ENCODE measurements around the gene ZKSCAN1.

Gene ZKSCAN1

GRCh38 chr7:100077205-100077604, 61.8 kb downstream of the ZKSCAN1 start:
- DNase-seq (ENCODE audit: low read depth in 2 of 2, low spot score in 1 of 2): no peak

DNA sequence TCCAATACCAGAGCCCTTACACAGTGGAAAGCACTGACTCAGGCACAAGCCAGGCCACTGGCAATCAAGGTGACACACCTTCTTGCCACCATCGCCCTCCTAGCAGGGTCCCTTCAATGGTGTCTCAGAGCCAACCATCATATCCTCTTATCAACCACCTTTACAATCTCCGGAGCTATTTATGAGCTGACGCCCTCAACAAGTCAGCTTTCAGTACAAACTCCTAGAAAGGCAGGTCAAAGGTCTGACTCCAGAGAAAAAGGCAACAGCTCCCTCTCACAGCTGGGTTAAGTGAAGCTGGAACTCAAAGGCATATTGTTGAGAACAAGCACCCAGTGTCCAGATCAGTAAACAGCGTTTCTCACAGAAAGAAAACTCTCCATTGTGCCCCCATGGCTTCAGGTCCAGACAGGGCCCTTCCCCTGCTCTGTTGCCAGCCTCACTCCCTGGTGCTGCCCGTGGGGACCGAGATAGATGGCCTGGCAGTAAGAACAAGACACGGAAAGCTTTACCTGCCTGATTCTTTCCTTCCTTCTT, 63.7 kb downstream of the ZKSCAN1 start:
- DNase-seq (ENCODE audit: low read depth in 2 of 2, low spot score in 1 of 2): no peak

- no peak for DNase-seq (ENCODE audit: low read depth in 2 of 2, low spot score in 1 of 2)
Observed at GRCh38 chr7:100080907-100081534, 65.6 kb downstream of the ZKSCAN1 start.

- peak; percentile 91 to 94 for DNase-seq (ENCODE audit: low read depth in 2 of 2, low spot score in 1 of 2)
Observed at GRCh38 chr7:100081535-100082102, 66.2 kb downstream of the ZKSCAN1 start, which contains the start of gene ZNF3. ZNF3 (minus strand) TSS chr7:100081723; CDS start chr7:100077357, 4,366 bp downstream.

DNA sequence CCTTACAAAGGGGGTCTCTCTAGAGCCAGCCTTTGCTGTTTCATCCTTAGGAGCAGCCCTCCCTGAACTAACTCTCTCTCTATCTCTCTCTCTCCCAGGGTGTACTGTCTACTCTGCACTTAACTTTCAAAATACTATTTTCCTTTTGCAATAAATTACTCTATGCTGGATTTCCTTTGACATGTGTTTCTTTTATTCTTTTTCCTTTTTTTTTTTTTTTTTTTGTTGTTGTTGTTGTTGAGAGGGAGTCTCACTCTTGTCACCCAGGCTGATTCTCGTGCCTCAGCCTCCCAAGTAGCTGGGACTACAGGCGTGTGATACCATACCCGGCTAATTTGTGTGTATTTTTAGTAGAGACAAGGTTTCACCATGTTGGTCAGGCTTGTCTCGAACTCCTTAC, 67.6 kb downstream of the ZKSCAN1 start:
- DNase-seq (ENCODE audit: low read depth in 2 of 2, low spot score in 1 of 2): no peak

- DNase-seq (ENCODE audit: low read depth in 2 of 2, low spot score in 1 of 2): no peak
Observed at GRCh38 chr7:100085515-100085914, 70.1 kb downstream of the ZKSCAN1 start.

DNA sequence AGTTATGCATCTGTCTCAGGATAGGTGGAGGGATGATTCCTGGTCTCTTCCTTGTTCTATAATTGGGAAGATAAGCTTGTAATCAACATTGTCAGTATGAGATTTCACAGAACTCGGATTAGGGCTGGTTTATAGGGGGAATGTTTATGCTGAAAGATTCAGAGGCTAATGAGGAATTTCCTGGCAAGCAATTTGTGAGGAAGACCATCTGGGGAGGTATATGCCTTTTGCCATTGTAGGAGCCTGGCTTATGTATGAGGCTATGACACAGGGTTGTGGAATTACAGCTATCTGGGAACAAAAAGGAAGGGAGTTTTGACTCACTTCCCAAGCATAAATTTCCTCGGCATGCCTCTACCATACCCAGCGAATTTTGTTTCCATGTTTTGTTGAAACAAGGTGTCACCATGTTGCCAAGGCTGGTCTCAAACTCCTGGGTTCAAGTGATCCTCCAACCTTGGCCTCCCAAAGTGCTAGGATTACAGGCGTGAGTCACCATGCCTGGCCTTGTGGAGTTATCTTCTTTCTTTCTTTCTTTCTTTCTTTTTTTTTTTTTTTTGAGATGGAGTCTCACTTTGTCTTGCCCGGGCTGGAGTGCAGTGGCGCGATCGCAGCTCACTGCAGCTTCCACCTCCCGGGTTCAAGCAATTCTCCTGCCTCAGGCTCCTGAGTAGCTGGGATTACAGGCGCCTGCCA, 71.8 kb downstream of the ZKSCAN1 start:
- DNase-seq (ENCODE audit: low read depth in 2 of 2, low spot score in 1 of 2): no peak

GRCh38 chr7:100088095-100088620, 72.8 kb downstream of the ZKSCAN1 start:
- no peak for DNase-seq (ENCODE audit: low read depth in 2 of 2, low spot score in 1 of 2)

DNA sequence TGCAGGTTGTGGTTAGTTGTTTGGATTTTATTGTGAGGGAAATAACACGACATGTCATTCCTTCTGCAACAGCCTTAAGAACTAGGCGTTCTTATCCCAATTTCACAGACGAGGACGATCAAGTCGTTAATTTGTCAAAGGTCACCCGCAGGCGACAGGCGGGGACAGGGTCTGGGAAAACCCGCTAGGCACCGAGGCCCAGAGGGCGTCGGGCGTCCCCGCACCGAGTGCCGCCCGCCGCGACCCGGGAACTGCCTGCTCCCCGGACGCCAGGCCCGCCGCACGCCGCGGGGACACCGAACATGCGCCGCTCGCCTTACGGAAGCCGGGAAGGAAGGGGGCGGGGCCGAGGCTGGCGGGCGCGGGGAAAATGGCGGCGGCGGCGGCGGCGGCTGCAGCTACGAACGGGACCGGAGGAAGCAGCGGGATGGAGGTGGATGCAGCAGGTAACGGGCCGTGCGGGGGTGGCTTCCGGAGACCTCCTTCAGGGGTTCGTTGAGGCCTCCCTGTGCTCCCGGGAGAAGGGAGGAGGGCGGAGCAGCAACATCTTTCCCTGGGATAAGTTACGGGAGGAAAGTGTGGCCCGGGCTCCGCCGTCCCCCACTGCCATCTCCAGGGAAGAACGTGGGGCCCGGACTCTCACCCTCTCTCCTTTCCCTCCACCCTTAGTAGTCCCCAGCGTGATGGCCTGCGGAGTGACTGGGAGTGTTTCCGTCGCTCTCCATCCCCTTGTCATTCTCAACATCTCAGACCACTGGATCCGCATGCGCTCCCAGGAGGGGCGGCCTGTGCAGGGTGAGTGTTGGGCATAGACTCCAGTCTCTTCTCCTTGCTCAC, 73.4 kb downstream of the ZKSCAN1 start, which contains the start of gene COPS6:
COPS6 (plus strand) TSS at position 349 of the 837 bp plus-strand sequence; CDS start at position 371, 22 bp downstream.
- peak; percentile 60 to 72 for DNase-seq (ENCODE audit: low read depth in 2 of 2, low spot score in 1 of 2)

GRCh38 chr7:100089458-100090196, 74.2 kb downstream of the ZKSCAN1 start:
- no peak for DNase-seq (ENCODE audit: low read depth in 2 of 2, low spot score in 1 of 2)

- no peak for DNase-seq (ENCODE audit: low read depth in 2 of 2, low spot score in 1 of 2)
Observed at GRCh38 chr7:100090527-100091410, 75.4 kb downstream of the ZKSCAN1 start.
